Tibial nerve (tissue), 4 donors: Measurements from ENCODE around the gene NEURL2. TPM values are rescaled to one million over a fixed set of nuclear protein-coding genes. Genes with fewer than 3 reads are reported as not detected.

Experiments
- DNase-seq, 2 donors: peaks; one replicate each; pipeline ENCODE4 v3.0.0-alpha.2; 2019; ENCODE audit warnings: low spot score in 2 of 2
- H3K27ac ChIP-seq, 4 donors: fragments of 200-600 bp; sonication (generic) in 3 of 4; one replicate each; pipeline ENCODE4 v1.5.1; 2017 to 2019; ENCODE audit warnings: mild to moderate bottlenecking in 1 of 4
- H3K27me3 ChIP-seq, 2 donors: fragments of 200-600 bp; sonication (generic) in 1 of 2; one replicate each; pipeline versions ENCODE4 v1.5.1 to v1.6.0; 2017 to 2019
- H3K36me3 ChIP-seq, 3 donors: fragments of 200-600 bp; sonication (generic); one replicate each; pipeline ENCODE4 v1.5.1; 2018 to 2019
- H3K4me1 ChIP-seq, 4 donors: fragments of 200-600 bp; sonication (generic) in 3 of 4; one replicate each; pipeline ENCODE4 v1.5.1; 2017 to 2019
- H3K4me3 ChIP-seq, 4 donors: fragments of 200-600 bp; sonication (generic) in 3 of 4; one replicate each; pipeline ENCODE4 v1.5.1; 2017 to 2019; ENCODE audit warnings: mild to moderate bottlenecking in 1 of 4, moderate library complexity in 1 of 4
- H3K9me3 ChIP-seq, 4 donors: fragments of 200-600 bp; sonication (generic) in 3 of 4; one replicate each; pipeline ENCODE4 v1.5.1; 2017 to 2019
- CTCF ChIP-seq, 5 experiments: fragments of 200-600 bp in 3 of 5; fragments of 450-650 bp in 2 of 5; sonication (generic) in 3 of 5; IDR thresholded peaks; one replicate each; pipeline ENCODE4 v1.5.1; 2016 to 2019; ENCODE audit warnings: antibody characterized with exemption in 5 of 5, mild to moderate bottlenecking in 3 of 5, moderate library complexity in 2 of 5
- EP300 ChIP-seq, 2 donors: sonication (generic); formaldehyde crosslinking; IDR thresholded peaks; one replicate each; pipeline ENCODE4 v1.6.1; 2017; ENCODE audit warnings: antibody characterized with exemption in 2 of 2, mild to moderate bottlenecking in 1 of 2
- POLR2A ChIP-seq, 2 donors: fragments of 450-650 bp; IDR thresholded peaks; one replicate each; pipeline ENCODE4 v1.6.1; 2017; ENCODE audit warnings: antibody characterized with exemption in 2 of 2, mild to moderate bottlenecking in 2 of 2, moderate library complexity in 2 of 2
- WGBS, 2 donors: methylation state at CpG; one replicate each; pipeline ENCODE4 v1.1.5; 2018; 5-methylcytosine and 5-hydroxymethylcytosine counted together
- total RNA-seq, 4 donors: library from RNA; depleted of rRNA; stranded (reverse); fragments of >200 nt; gene quantifications; one replicate each; pipeline ENCODE4 v1.1.0, GENCODE V29; 2016

NEURL2 gene
- 10 to 100 TPM in 3 of 4 donors, 1 to 10 TPM in 1; 7.7 to 42.9 (median 15.6) TPM for total RNA-seq

GRCh38 chr20:45890985-45891983 lies at the start of gene NEURL2, which contains the start of gene CTSA:
Gene NEURL2, minus strand, starts transcription at chr20:45891208. Its CDS starts 217 bp downstream, at chr20:45890991.
Gene CTSA, plus strand, starts transcription at chr20:45891335. Its CDS starts 234 bp downstream, at chr20:45891569.
- peaks cover 0 to 64% (median 25%) of the 10 kb centered on the region in 3 donors for H3K36me3 ChIP-seq
- TF ChIP-seq CTCF (IDR thresholded peaks at IDR 0.05) (no peak), POLR2A (IDR thresholded peaks at IDR 0.05) (peak in 1 of 2 donors; percentile 58), EP300 (IDR thresholded peaks at IDR 0.05) (peak; percentile 81 to 96)

GRCh38 chr20:45940469-45940868 lies 49.5 kb upstream of the NEURL2 start:
- Histone ChIP-seq H3K27ac (no peak overlapping the region), H3K4me3 (no peak overlapping the region), H3K36me3 (peaks cover 14 to 85% (median 51%) of the 10 kb centered on the region in 3 donors), H3K4me1 (peaks cover 0 to 27% (median 8%) of the 10 kb centered on the region in 4 donors), H3K9me3 (no peaks in the 10 kb centered on the region), H3K27me3 (no peaks in the 10 kb centered on the region)
- 86 to 88% methylated on average over 13 of the region's 13 CpGs for WGBS, 2 donors
- no peak for DNase-seq
- TF ChIP-seq CTCF (IDR thresholded peaks at IDR 0.05) (no peak), EP300 (IDR thresholded peaks at IDR 0.05) (no peak), POLR2A (IDR thresholded peaks at IDR 0.05) (no peak)

More at GRCh38 chr20:45890985-45891983, at the start of gene NEURL2, which contains the start of gene CTSA:
- 1 to 2% methylated on average over 42 to 50 of the region's 78 CpGs for WGBS, 2 donors
- Histone ChIP-seq H3K27me3 (no peaks in the 10 kb centered on the region), H3K9me3 (no peaks in the 10 kb centered on the region), H3K4me3 (peak within 1 kb of the TSS; percentile 60 to 85 (median 66)), H3K4me1 (peaks cover 0 to 36% (median 20%) of the 10 kb centered on the region in 4 donors), H3K27ac (peak within 1 kb of the TSS; percentile 47 to 86 (median 84))
- peak; percentile 95 to 96 for DNase-seq

- Histone ChIP-seq H3K36me3 (peaks cover 14 to 81% (median 49%) of the 10 kb centered on the region in 3 donors), H3K27me3 (no peaks in the 10 kb centered on the region), H3K4me3 (no peak overlapping the region), H3K9me3 (no peaks in the 10 kb centered on the region), H3K4me1 (peaks cover 0 to 26% (median 8%) of the 10 kb centered on the region in 4 donors), H3K27ac (no peak overlapping the region)
- DNase-seq, result no peak
- WGBS, 2 donors, result 93 to 95% methylated on average over 1 to 3 of the region's 3 CpGs
- TF ChIP-seq CTCF (IDR thresholded peaks at IDR 0.05) (no peak), POLR2A (IDR thresholded peaks at IDR 0.05) (no peak), EP300 (IDR thresholded peaks at IDR 0.05) (no peak)
Observed at GRCh38 chr20:45940053-45940452, 49.0 kb upstream of the NEURL2 start.

GRCh38 chr20:45938727-45939438 lies 47.9 kb upstream of the NEURL2 start:
- Histone ChIP-seq H3K9me3 (no peaks in the 10 kb centered on the region), H3K27ac (no peak overlapping the region), H3K27me3 (no peaks in the 10 kb centered on the region), H3K4me1 (peaks cover 0 to 26% (median 8%) of the 10 kb centered on the region in 4 donors), H3K4me3 (no peak overlapping the region), H3K36me3 (peaks cover 14 to 69% (median 42%) of the 10 kb centered on the region in 3 donors)
- TF ChIP-seq EP300 (IDR thresholded peaks at IDR 0.05) (no peak), POLR2A (IDR thresholded peaks at IDR 0.05) (no peak), CTCF (IDR thresholded peaks at IDR 0.05) (no peak)
- no peak for DNase-seq
- 82 to 92% methylated on average over 13 of the region's 13 CpGs for WGBS, 2 donors
